Measurements from ENCODE around the gene TMEM132A. TPM values are rescaled to one million over a fixed set of nuclear protein-coding genes. Genes with fewer than 3 reads are reported as not detected.

The TMEM132A gene
- total and polyA plus RNA-seq, 10 of the 15 experiments (the other 5 are each of a cell fraction or from before 2014, with no cell fraction given) = 0.16 to 25.0 (median 4.3) TPM

GRCh38 chr11:60919956-60920355 lies 4.3 kb upstream of the TMEM132A start:
- Histone ChIP-seq H3K79me2 (ENCODE audit: control insufficient read depth, insufficient read depth, low read length) (peaks cover 31% of the 10 kb centered on the region), H3K4me1 (ENCODE audit: control insufficient read depth, insufficient read depth, low read length) (peaks cover 33% of the 10 kb centered on the region), H3K4me3 (no peak overlapping the region), H3K36me3 (ENCODE audit: control insufficient read depth in 2 of 2, insufficient read depth in 2 of 2, low read length in 1 of 2) (peaks cover 17 to 21% of the 10 kb centered on the region in 2 experiments), H4K20me1 (ENCODE audit: control insufficient read depth, insufficient read depth) (no peaks in the 10 kb centered on the region), H3K27ac (ENCODE audit: control insufficient read depth, insufficient read depth) (no peak overlapping the region), H3K4me2 (ENCODE audit: control insufficient read depth, insufficient read depth) (no peak overlapping the region), H3K9ac (ENCODE audit: control insufficient read depth, insufficient read depth, low read length) (no peak overlapping the region), H2AFZ (ENCODE audit: control insufficient read depth, low read depth, low read length) (no peak overlapping the region), H3K27me3 (replicated peaks in 1 of 2; ENCODE audit: control insufficient read depth in 2 of 2, insufficient read depth in 2 of 2, low read length in 1 of 2) (no peaks in the 10 kb centered on the region), H3K9me3 (replicated peaks; ENCODE audit: control insufficient read depth, insufficient read depth, low read length) (no peaks in the 10 kb centered on the region)
- FAIRE-seq = no peak
- no TSS peak for BruUV-seq (replicated peaks)
- SMC1A ChIA-PET (ENCODE audit: uncharacterized antibody, unreplicated experiment) = interaction anchor here (1.0 to 2.3 kb wide), 5 partner anchors 12 to 125 kb away, joined by 3 to 7 read pairs (median 3); no protein-coding TSS in a partner anchor
- POLR2A ChIA-PET = interaction anchor here (1.1 to 1.3 kb wide), 2 partner anchors 25 to 220 kb away, joined by 3 read pairs; no protein-coding TSS in a partner anchor
- in situ Hi-C loops (cut with MboI) = no loop called here
- WGBS (ENCODE audit: insufficient coverage, insufficient replicate concordance, low lambda C conversion rate, missing lambda C conversion rate) = 67% methylated on average over 2 of the region's 2 CpGs
- CTCF ChIA-PET = interaction anchor here (2.3 to 2.4 kb wide), 2 partner anchors 16 to 21 kb away, joined by 7 to 8 read pairs; no protein-coding TSS in a partner anchor
- DNase-seq (ENCODE audit: low read depth, low spot score) = no peak
- TF ChIP-seq SMAD5 (IDR thresholded peaks at IDR 0.05; ENCODE audit: low read depth) (no peak), USF1 (IDR thresholded peaks at IDR 0.05; ENCODE audit: borderline replicate concordance, extremely low read length, insufficient read depth, low read depth, low read length) (no peak), MTA3 (IDR thresholded peaks at IDR 0.05; ENCODE audit: borderline replicate concordance, low read length) (no peak), CHD1 (IDR thresholded peaks at IDR 0.05; ENCODE audit: low read depth, low read length) (no peak), NFIC (IDR thresholded peaks at IDR 0.05; ENCODE audit: low read depth, low read length) (no peak), NRF1 (conservative IDR thresholded peaks at IDR 0.05; ENCODE audit: low read depth, low read length) (no peak), SRF (IDR thresholded peaks at IDR 0.05; ENCODE audit: low read depth in 2 of 2, low read length in 2 of 2) (no peak), RELB (IDR thresholded peaks at IDR 0.05; ENCODE audit: low read depth) (no peak), SMARCA5 (IDR thresholded peaks at IDR 0.05) (no peak), TBL1XR1 (IDR thresholded peaks at IDR 0.05; ENCODE audit: low read depth, low read length) (no peak), RAD51 (IDR thresholded peaks at IDR 0.05) (no peak), SIX5 (IDR thresholded peaks at IDR 0.05; ENCODE audit: low read depth, low read length, severe bottlenecking) (no peak), CEBPZ (IDR thresholded peaks at IDR 0.05; ENCODE audit: low read depth, low read length) (no peak), PAX5 (IDR thresholded peaks at IDR 0.05; ENCODE audit: borderline replicate concordance, low read depth, low read length) (no peak), RUNX3 (IDR thresholded peaks at IDR 0.05; ENCODE audit: low read length) (no peak)
- ATAC-seq = no peak
- RAD21 ChIA-PET (ENCODE audit: unreplicated experiment) = no interaction called here
- intact Hi-C loops (cut with micrococcal nuclease; ENCODE audit: unreplicated experiment) = no loop called here
